AG09319 (cell line): ENCODE results near the gene STXBP5L.
"Not testable (repeated sequence)": the region's sequence is repeated elsewhere in the genome, so short reads cannot be mapped to it uniquely, and the experiment has no call there.

Source experiments
- DNase-seq: peaks from one replicate; pipeline ENCODE4 v3.0.0-alpha.2; 2010; ENCODE audit warnings: low read depth; ENCODE audit errors: extremely low read depth
- TF ChIP-seq, protein P1 (sequence below): IDR thresholded peaks from 2 replicates; pipeline ENCODE4 v1.5.1; 2011; ENCODE audit warnings: low read depth, mild to moderate bottlenecking, inconsistent platforms, low read length, moderate library complexity

Gene STXBP5L

GRCh38 chr3:121436641-121437040 is 528.6 kb downstream of the STXBP5L start:
- TF ChIP-seq, protein P1, sequence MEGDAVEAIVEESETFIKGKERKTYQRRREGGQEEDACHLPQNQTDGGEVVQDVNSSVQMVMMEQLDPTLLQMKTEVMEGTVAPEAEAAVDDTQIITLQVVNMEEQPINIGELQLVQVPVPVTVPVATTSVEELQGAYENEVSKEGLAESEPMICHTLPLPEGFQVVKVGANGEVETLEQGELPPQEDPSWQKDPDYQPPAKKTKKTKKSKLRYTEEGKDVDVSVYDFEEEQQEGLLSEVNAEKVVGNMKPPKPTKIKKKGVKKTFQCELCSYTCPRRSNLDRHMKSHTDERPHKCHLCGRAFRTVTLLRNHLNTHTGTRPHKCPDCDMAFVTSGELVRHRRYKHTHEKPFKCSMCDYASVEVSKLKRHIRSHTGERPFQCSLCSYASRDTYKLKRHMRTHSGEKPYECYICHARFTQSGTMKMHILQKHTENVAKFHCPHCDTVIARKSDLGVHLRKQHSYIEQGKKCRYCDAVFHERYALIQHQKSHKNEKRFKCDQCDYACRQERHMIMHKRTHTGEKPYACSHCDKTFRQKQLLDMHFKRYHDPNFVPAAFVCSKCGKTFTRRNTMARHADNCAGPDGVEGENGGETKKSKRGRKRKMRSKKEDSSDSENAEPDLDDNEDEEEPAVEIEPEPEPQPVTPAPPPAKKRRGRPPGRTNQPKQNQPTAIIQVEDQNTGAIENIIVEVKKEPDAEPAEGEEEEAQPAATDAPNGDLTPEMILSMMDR, result no peak
- DNase-seq, result no peak

GRCh38 chr3:121443456-121443855 is 535.5 kb downstream of the STXBP5L start:
- DNase-seq, result no peak
- TF ChIP-seq, protein P1, result no peak

GRCh38 chr3:121451752-121452151 is 543.7 kb downstream of the STXBP5L start:
- DNase-seq, result not testable (repeated sequence)

DNA sequence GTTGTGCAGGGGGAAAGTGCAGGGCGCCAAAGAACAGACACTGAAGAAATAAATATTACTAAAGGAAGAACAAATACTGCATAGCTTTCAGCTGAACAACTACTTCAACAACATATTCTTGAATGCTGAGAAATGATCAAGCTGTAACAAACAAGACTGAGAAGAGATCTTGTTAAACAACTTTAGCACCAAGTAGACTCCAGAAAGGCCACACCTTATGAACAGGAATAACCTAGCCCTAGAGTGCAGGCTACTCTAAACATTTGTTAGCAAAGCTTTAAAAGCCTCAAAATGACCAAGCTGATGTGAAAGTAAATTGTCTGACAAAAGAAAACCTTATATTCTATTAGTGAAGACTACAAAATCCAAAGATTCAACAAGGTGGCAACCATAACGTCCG is 554.6 kb downstream of the STXBP5L start:
- TF ChIP-seq, protein P1, result no peak
- DNase-seq, result no peak

DNA sequence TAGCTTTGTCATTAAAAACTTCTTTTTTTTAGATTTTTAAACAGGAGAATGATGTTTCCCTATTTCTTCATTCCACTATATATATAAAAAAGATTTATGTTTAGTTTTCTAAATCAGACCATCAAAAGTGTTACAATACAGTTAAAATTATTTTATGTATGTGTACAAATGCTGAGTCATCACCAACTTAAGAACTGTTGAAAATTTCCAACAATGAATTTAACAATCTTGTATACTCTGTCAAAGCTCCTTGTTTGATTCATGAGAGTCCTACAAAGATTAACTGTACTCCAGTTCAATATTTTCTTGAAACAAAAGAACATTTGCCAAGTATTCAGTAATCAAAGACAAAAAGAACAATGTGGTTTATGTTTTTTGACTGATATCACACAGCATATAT is 555.7 kb downstream of the STXBP5L start:
- TF ChIP-seq, protein P1, result no peak
- DNase-seq, result no peak

DNA sequence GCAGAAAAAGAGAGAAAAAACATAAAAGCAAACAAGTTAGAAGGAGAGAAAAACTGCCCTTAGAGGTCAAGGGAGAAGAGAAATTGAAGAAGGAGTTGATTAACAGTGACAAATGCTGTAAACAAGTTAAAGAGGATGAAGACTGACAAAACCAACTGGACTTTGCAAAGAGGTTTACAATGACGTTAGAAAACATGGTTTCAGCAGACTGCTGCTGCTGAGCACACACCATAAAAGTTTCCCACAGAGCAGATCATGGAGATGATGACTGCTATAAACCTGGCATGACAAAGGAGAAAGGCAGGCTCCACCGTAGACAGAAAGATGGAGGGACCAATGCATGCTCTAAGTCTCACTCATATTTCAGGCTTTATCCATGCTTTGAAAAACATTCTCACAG is 559.1 kb downstream of the STXBP5L start:
- TF ChIP-seq, protein P1, result no peak
- DNase-seq, result no peak

DNA sequence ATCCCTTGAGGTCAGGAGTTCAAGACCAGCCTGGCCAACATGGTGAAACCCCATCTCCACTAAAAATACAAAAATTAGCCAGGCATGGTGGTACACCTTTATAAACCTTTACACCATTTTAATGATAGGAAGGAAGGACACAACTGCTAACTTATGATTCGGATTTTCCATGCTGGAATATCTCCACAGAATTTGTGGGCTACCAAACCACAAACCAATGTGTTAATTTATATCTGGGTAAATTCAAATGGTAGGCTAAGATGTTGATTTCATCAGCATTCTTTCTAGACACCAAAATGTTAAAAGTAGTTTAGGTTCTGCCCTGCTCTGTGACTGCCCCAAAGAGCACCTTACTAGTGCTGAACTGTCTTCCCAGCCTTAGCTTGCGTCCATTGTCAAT is 565.0 kb downstream of the STXBP5L start:
- no peak for DNase-seq
- TF ChIP-seq, protein P1, result no peak
